Right forelimb (tissue), 1 donor: Measurements from ENCODE around the gene ARHGEF33.

Experiments
- DNase-seq: peaks from one replicate; pipeline ENCODE4 v3.0.0-alpha.2; 2018

The ARHGEF33 gene

GRCh38 chr2:38960609-38961320 lies 71.1 kb downstream of the ARHGEF33 start:
- no peak for DNase-seq

- DNase-seq, result no peak
Measured at GRCh38 chr2:38966006-38966405, 76.3 kb downstream of the ARHGEF33 start.

GRCh38 chr2:38966678-38967077 lies 77.0 kb downstream of the ARHGEF33 start:
- no peak for DNase-seq

GRCh38 chr2:38968021-38968420 lies 78.3 kb downstream of the ARHGEF33 start:
- DNase-seq, result no peak

GRCh38 chr2:38971377-38971776 lies 81.7 kb downstream of the ARHGEF33 start:
- DNase-seq, result no peak

GRCh38 chr2:38973266-38973665 lies 83.6 kb downstream of the ARHGEF33 start:
- DNase-seq, result no peak

- DNase-seq, result no peak
Measured at GRCh38 chr2:38975042-38975441, 85.4 kb downstream of the ARHGEF33 start.

- no peak for DNase-seq
Measured at GRCh38 chr2:38977047-38977446, 87.4 kb downstream of the ARHGEF33 start.

GRCh38 chr2:38978296-38978903 lies 88.7 kb downstream of the ARHGEF33 start:
- DNase-seq, result no peak

- no peak for DNase-seq
Measured at GRCh38 chr2:38978908-38979307, 89.2 kb downstream of the ARHGEF33 start.

- DNase-seq, result no peak
Measured at GRCh38 chr2:38981003-38981669, 91.5 kb downstream of the ARHGEF33 start.

GRCh38 chr2:38981670-38982357 lies 92.1 kb downstream of the ARHGEF33 start:
- no peak for DNase-seq

- DNase-seq, result no peak
Measured at GRCh38 chr2:38982498-38982897, 92.8 kb downstream of the ARHGEF33 start.

GRCh38 chr2:38988716-38989115 lies 99.0 kb downstream of the ARHGEF33 start:
- DNase-seq, result no peak

GRCh38 chr2:38991899-38992298 lies 102.2 kb downstream of the ARHGEF33 start:
- DNase-seq, result no peak

- DNase-seq, result no peak
Measured at GRCh38 chr2:38997781-38998180, 108.1 kb downstream of the ARHGEF33 start.

GRCh38 chr2:39000552-39000951 lies 110.9 kb downstream of the ARHGEF33 start:
- DNase-seq, result no peak

- no peak for DNase-seq
Measured at GRCh38 chr2:39007875-39008504, 118.3 kb downstream of the ARHGEF33 start.

GRCh38 chr2:39008665-39009064 lies 119.0 kb downstream of the ARHGEF33 start:
- no peak for DNase-seq

GRCh38 chr2:39013871-39014270 lies 124.2 kb downstream of the ARHGEF33 start:
- no peak for DNase-seq

GRCh38 chr2:39015424-39015823 lies 125.7 kb downstream of the ARHGEF33 start:
- no peak for DNase-seq

- no peak for DNase-seq
Measured at GRCh38 chr2:39017334-39017733, 127.7 kb downstream of the ARHGEF33 start.

GRCh38 chr2:39018638-39019037 lies 129.0 kb downstream of the ARHGEF33 start:
- DNase-seq, result no peak
